HCT116 (cell line): Measurements from ENCODE around the gene METTL18. TPM values are rescaled to one million over a fixed set of nuclear protein-coding genes. Genes with fewer than 3 reads are reported as not detected.

Experiments
- ATAC-seq: fragments of 200-7000 bp; cut with Tn5 transposase; 2 replicates; pipeline ENCODE4 v1.9.1; 2020; ENCODE audit warnings: mild to moderate bottlenecking, moderate library complexity
- BruUV-seq: library from RNA; stranded (reverse); fragments of 400-500 nt; replicated peaks from 2 replicates; lab custom pipeline; 2021; lab: Mats Ljungman, UMichigan
- CTCF ChIA-PET: fragments of 300-600 bp; sonication (Branson Sonifier 250); formaldehyde crosslinking; loops from one replicate; lab custom pipeline; 2021; ENCODE audit warnings: antibody characterized with exemption; lab: Charles Lee
- POLR2A ChIA-PET: fragments of 300-600, 350-600 bp; sonication (Branson Sonifier 250); formaldehyde crosslinking; loops from one replicate; lab custom pipeline; 2021; ENCODE audit warnings: antibody characterized with exemption; lab: Charles Lee
- RAD21 ChIA-PET, 2 experiments: fragments of 300-600 bp; sonication (Branson Sonifier 250); formaldehyde crosslinking; loops; one replicate each; lab custom pipeline; 2023; ENCODE audit warnings: low total read pairs in 2 of 2; ENCODE audit not compliant: uncharacterized antibody in 2 of 2, unreplicated experiment in 2 of 2, low non-redundant PET in 1 of 2; lab: Charles Lee
- DNase-seq: peaks from one replicate; pipeline ENCODE4 v3.0.0-alpha.2; 2010; ENCODE audit warnings: low read depth, low spot score
- H2AFZ ChIP-seq: fragments of 200-600 bp; shearing (Covaris generic), sonication (generic); 2 replicates; pipeline ENCODE4 v1.6.1; 2017; ENCODE audit warnings: low read depth, mixed run types, mixed read lengths, antibody characterized with exemption, low read length; ENCODE audit not compliant: poor library complexity, severe bottlenecking
- H3K27ac ChIP-seq: 2 replicates; pipeline ENCODE4 v1.5.1; 2012; ENCODE audit warnings: low read depth, low read length
- H3K27me3 ChIP-seq: fragments of 200-600 bp; sonication (generic); 2 replicates; pipeline ENCODE4 v1.6.1; 2016; ENCODE audit warnings: mixed run types, low read length, mixed read lengths; ENCODE audit not compliant: insufficient read depth
- H3K36me3 ChIP-seq, 2 experiments: fragments of 200-500 bp in 1 of 2; fragments of 200-600 bp in 1 of 2; sonication (Bioruptor generic) in 1 of 2; sonication (generic) in 1 of 2; 2 replicates each; pipeline versions ENCODE4 v1.5.1 to v1.6.1; 2014 to 2016; ENCODE audit warnings: low read length in 2 of 2, inconsistent platforms in 1 of 2, mixed read lengths in 1 of 2, mixed run types in 1 of 2; ENCODE audit not compliant: insufficient read depth in 2 of 2, control insufficient read depth in 1 of 2
- H3K4me1 ChIP-seq, 2 experiments: fragments of 200-600 bp in 1 of 2; sonication (generic) in 1 of 2; 2 replicates each; pipeline versions ENCODE4 v1.5.1 to v1.6.1; 2012 to 2017; ENCODE audit warnings: low read length in 2 of 2, inconsistent platforms in 1 of 2, mild to moderate bottlenecking in 1 of 2, mixed read lengths in 1 of 2, mixed run types in 1 of 2, moderate library complexity in 1 of 2; ENCODE audit not compliant: insufficient read depth in 2 of 2, control insufficient read depth in 1 of 2
- H3K4me2 ChIP-seq: fragments of 200-600 bp; sonication (generic); 2 replicates; pipeline ENCODE4 v1.6.1; 2017; ENCODE audit warnings: mixed run types, low read length, mixed read lengths
- H3K4me3 ChIP-seq, 2 experiments: fragments of 200-600 bp in 1 of 2; sonication (generic) in 1 of 2; replicated peaks in 1 of 2; 2 replicates each; pipeline ENCODE4 v1.5.1; 2011 to 2016; ENCODE audit warnings: low read length in 2 of 2, control low read depth in 1 of 2, low read depth in 1 of 2, mild to moderate bottlenecking in 1 of 2, mixed read lengths in 1 of 2, mixed run types in 1 of 2
- H3K79me2 ChIP-seq: fragments of 200-600 bp; sonication (generic); 2 replicates; pipeline ENCODE4 v1.6.1; 2017; ENCODE audit warnings: mild to moderate bottlenecking, mixed run types, low read length, moderate library complexity, mixed read lengths; ENCODE audit not compliant: insufficient read depth
- H3K9ac ChIP-seq: fragments of 200-600 bp; sonication (generic); 2 replicates; pipeline ENCODE4 v1.6.1; 2016; ENCODE audit warnings: low read length, mixed read lengths
- H3K9me2 ChIP-seq: fragments of 200-600 bp; sonication (generic), shearing (Covaris generic); 2 replicates; pipeline ENCODE4 v1.6.1; 2017; ENCODE audit warnings: mixed run types, mild to moderate bottlenecking, moderate library complexity; ENCODE audit not compliant: insufficient read depth
- H3K9me3 ChIP-seq, 2 experiments: fragments of 200-500 bp in 1 of 2; fragments of 200-600 bp in 1 of 2; sonication (Bioruptor generic) in 1 of 2; sonication (generic) in 1 of 2; 2 replicates each; pipeline ENCODE4 v1.6.1; 2014 to 2017; ENCODE audit warnings: low read length in 2 of 2, mixed read lengths in 2 of 2, inconsistent platforms in 1 of 2, low read depth in 1 of 2, mild to moderate bottlenecking in 1 of 2, mixed run types in 1 of 2, moderate library complexity in 1 of 2; ENCODE audit not compliant: control insufficient read depth in 1 of 2, insufficient read depth in 1 of 2
- H4K20me1 ChIP-seq: fragments of 200-600 bp; sonication (generic), shearing (Covaris generic); 2 replicates; pipeline ENCODE4 v1.6.1; 2017; ENCODE audit warnings: mixed run types, mild to moderate bottlenecking, moderate library complexity; ENCODE audit not compliant: insufficient read depth
- CTCF ChIP-seq, 3 experiments: fragments of 200-600 bp in 1 of 3; sonication (generic) in 1 of 3; IDR thresholded peaks in 2 of 3; conservative IDR thresholded peaks in 1 of 3; 2 replicates each; pipeline ENCODE4 v1.5.1; 2012 to 2017; ENCODE audit warnings: low read depth in 2 of 3, low read length in 2 of 3, antibody characterized with exemption in 1 of 3, borderline replicate concordance in 1 of 3, control low read depth in 1 of 3, mild to moderate bottlenecking in 1 of 3, mixed read lengths in 1 of 3, mixed run types in 1 of 3, moderate library complexity in 1 of 3; ENCODE audit not compliant: insufficient read depth in 1 of 3
- EGR1 ChIP-seq: IDR thresholded peaks from 2 replicates; pipeline ENCODE4 v1.6.1; 2012; ENCODE audit warnings: low read depth
- ELF1 ChIP-seq: IDR thresholded peaks from 2 replicates; pipeline ENCODE4 v1.6.1; 2012; ENCODE audit warnings: low read depth, borderline replicate concordance
- FOSL1 ChIP-seq: IDR thresholded peaks from 2 replicates; pipeline ENCODE4 v1.6.1; 2012; ENCODE audit warnings: low read depth
- JUND ChIP-seq: IDR thresholded peaks from 2 replicates; pipeline ENCODE4 v1.6.1; 2012
- RAD21 ChIP-seq: IDR thresholded peaks from 2 replicates; pipeline ENCODE4 v1.6.1; 2012; ENCODE audit warnings: low read depth, mild to moderate bottlenecking
- SIN3A ChIP-seq: IDR thresholded peaks from 2 replicates; pipeline ENCODE4 v1.6.1; 2012; ENCODE audit warnings: low read depth
- SRF ChIP-seq: IDR thresholded peaks from 2 replicates; pipeline ENCODE4 v1.6.1; 2012; ENCODE audit warnings: low read depth
- intact Hi-C: fragments of 100-400 bp; cut with micrococcal nuclease; formaldehyde crosslinking; loops from 2 replicates; pipeline ENCODE4 v1.10.0; 2022
- total RNA-seq: library from RNA; stranded (reverse); gene quantifications from one replicate; pipeline ENCODE4 v1.2.1, GENCODE V29; 2021; ENCODE audit not compliant: unreplicated experiment
- TF ChIP-seq, protein P1 (sequence below): IDR thresholded peaks from 2 replicates; pipeline ENCODE4 v1.6.1; 2012
- TF ChIP-seq, protein P2 (sequence below): IDR thresholded peaks from 2 replicates; pipeline ENCODE4 v1.6.1; 2012

The METTL18 gene
- total RNA-seq, 1 experiment from 2014 or later, result 7.4 TPM

DNA sequence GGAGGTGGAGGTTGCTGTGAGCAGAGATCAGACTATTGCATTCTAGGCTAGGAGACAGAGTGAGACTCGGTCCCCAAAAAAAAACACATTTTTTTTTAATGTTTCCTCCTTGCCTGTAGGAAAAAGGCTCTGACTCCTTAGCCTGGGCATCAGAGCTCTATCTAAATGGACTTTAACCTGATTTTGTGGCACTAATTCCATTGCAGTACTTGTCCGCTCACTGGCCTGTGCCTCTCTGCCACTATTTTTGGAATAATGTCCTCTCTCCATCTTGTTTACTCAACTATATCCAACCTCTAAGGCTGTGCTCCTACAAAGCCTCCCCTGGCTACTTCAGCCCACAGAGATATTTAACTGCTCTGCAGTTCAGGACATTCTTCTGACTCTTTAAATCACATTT, 26.5 kb downstream of the METTL18 start:
- ChIA-PET POLR2A (no interaction called here), RAD21 (no interaction called here)
- intact Hi-C loops, result no loop called here
- Histone ChIP-seq H3K9me3 (no peaks in the 10 kb centered on the region), H3K27ac (no peak overlapping the region), H2AFZ (no peak overlapping the region), H3K4me3 (no peak overlapping the region), H3K27me3 (no peaks in the 10 kb centered on the region), H3K9ac (no peak overlapping the region), H3K4me2 (no peak overlapping the region), H4K20me1 (no peaks in the 10 kb centered on the region), H3K36me3 (no peaks in the 10 kb centered on the region), H3K9me2 (no peaks in the 10 kb centered on the region)
- no TSS peak for BruUV-seq
- no peak for DNase-seq
- no peak for ATAC-seq
- no peak for TF ChIP-seq RAD21
- TF ChIP-seq FOSL1, result no peak
- TF ChIP-seq, all 23 proteins: peak for 0
- no peaks in the 10 kb centered on the region for H3K4me1 ChIP-seq
- CTCF ChIA-PET, result no interaction called here
- no peaks in the 10 kb centered on the region for H3K79me2 ChIP-seq

- Histone ChIP-seq H3K9me3 (no peaks in the 10 kb centered on the region), H3K27me3 (no peaks in the 10 kb centered on the region), H3K79me2 (no peaks in the 10 kb centered on the region), H3K9me2 (no peaks in the 10 kb centered on the region), H2AFZ (no peak overlapping the region), H3K4me3 (no peak overlapping the region), H3K9ac (no peak overlapping the region), H3K4me2 (no peak overlapping the region), H3K4me1 (no peaks in the 10 kb centered on the region), H3K27ac (no peak overlapping the region), H3K36me3 (no peaks in the 10 kb centered on the region), H4K20me1 (no peaks in the 10 kb centered on the region)
- ChIA-PET RAD21 (no interaction called here), CTCF (no interaction called here), POLR2A (no interaction called here)
- TF ChIP-seq JUND (no peak), RAD21 (no peak), EGR1 (no peak), SRF (no peak), SIN3A (no peak), CTCF (IDR thresholded peaks at IDR 0.05 in 2 of 3, conservative IDR thresholded peaks at IDR 0.05 in 1 of 3; ENCODE audit: borderline replicate concordance in 1 of 3, insufficient read depth in 1 of 3, low read depth in 2 of 3, low read length in 2 of 3) (no peak), ELF1 (no peak)
- TF ChIP-seq, protein P1, sequence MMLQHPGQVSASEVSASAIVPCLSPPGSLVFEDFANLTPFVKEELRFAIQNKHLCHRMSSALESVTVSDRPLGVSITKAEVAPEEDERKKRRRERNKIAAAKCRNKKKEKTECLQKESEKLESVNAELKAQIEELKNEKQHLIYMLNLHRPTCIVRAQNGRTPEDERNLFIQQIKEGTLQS, result no peak
- TF ChIP-seq, protein P2, sequence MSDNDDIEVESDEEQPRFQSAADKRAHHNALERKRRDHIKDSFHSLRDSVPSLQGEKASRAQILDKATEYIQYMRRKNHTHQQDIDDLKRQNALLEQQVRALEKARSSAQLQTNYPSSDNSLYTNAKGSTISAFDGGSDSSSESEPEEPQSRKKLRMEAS, result no peak
- DNase-seq, result no peak
- ATAC-seq, result no peak
- BruUV-seq, result no TSS peak
- intact Hi-C loops, result no loop called here
Observed at GRCh38 chr1:169765580-169766331, 29.0 kb downstream of the METTL18 start.
